Measurements from ENCODE around the gene PPIE.
"Not testable (repeated sequence)": the region's sequence is repeated elsewhere in the genome, so short reads cannot be mapped to it uniquely, and the experiment has no call there.

PPIE gene

DNA sequence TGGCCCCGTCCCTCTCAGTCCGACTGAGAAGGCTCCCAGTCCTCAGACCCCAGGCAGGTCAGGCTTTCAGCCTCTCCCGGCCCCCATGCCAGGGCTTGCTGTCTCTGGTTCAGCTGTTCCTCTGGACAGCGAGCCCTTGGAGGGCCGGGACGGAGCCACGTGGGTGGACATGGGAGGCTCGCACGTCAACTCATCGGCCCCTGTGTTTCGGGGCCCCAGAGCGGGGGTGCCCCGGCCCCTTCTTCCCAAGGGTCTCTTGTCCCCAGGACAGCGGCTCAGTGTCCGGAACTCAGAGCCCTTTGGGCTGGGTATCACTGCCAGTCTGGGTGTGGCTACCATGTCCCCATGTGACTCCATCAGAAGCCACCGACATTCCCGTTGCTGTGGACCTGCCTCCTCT, 39.2 kb downstream of the PPIE start:
- DNase-seq (ENCODE audit: low spot score) = not testable (repeated sequence)

DNA sequence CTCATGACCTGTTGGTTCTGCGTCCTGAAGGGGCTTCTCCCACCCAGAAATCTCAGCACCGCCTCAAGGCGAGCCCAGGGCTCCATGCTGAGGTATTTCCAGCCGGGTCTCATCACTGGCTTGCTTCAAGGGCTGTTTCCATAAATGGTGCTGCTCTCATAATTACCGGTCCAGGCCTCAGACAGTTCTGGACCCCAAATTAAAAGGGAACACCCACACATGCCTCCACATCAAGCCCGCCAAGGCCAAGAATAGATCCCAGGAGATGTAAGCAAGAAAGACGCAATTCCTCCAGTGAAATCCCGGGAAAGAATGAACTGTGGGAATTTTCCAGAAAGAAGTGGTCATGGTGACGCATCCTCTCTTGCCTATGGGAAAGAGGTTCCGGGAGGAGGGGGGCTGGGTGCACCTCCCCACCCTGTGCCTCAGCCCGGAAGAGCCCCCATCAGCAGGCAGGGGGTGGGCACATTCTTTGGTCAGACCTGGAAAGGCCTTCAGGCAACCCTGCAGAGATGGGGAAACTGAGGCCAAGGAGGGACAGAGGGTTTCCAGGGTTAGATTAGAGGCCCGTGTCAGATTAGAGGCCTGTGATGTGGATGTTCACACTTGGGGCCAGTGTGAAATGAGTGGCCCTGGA, 39.9 kb downstream of the PPIE start:
- DNase-seq (ENCODE audit: low spot score) = not testable (repeated sequence)

DNA sequence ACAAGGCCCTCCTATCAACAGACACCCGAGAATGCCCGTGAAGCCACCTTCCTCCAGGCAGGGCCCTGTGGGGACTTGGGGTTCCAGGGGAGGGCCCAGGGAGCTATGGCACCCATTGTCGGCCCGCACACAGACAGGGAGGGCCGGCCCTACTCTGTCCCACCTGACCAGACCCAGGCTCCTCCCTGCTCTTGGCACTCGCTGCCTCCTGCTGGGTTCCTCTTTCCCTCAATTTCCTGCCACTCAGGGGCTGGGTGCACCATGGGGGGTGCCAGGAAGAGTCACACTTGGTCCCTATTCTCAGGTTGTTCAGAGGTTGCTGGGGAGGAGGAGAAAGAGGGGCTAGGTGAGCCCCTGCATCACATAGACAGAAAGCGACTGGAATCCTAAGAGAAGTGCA, 40.5 kb downstream of the PPIE start:
- DNase-seq (ENCODE audit: low spot score) = no peak

DNA sequence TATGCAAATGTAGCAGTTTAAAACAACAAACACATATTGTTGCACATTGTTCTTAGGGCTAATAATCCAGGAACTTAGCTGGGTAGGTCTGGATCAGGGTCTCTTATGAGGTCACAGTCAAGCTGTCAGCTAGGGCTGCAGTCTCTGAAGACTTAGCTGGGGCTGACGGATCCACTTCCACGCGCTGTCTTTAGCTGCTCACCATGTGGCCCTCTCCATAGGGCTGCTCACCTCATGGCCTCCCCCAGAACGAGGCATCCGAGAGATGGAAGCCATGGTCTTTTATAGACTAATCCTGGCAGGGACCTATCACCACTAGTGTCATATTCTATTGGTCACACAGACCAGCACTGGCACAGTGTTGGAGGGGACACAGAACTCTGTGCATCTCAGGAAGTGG, 41.1 kb downstream of the PPIE start:
- no peak for DNase-seq (ENCODE audit: low spot score)

DNA sequence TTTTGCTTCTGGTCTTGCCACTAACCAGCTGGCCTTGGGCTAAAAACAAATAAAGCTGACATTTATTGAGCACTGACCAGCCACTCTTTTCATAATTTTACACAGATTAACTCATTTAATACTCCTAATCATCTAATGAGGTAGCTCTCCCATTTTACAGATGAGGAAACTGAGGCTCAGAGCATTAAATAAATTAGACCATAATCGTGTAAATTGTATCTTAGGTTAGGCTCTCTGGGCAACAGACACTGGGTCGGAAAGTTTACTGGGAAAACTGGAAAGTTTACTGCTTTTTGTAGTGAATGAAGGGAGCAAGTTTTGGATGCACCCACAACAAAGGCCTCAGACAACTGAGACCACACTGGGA, 42.6 kb downstream of the PPIE start:
- no peak for DNase-seq (ENCODE audit: low spot score)

DNA sequence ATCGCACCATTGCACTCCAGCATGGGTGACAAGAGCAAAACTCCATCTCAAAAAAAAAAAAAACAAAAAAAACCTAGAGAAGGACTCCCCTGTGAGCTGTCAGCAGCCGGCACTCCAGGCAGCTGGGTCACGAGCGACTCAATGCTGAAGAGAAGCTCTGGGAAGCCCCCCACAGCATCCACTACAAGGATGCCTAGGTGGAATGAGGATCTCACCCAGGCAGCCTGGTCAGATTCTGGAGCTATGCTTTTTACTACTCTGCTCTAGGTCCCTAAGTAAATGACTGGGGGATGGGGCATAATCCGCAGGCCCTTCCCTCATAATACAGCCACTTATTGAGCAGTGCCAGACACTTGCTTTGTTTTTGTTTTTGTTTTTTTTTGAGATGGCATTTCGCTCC, 43.4 kb downstream of the PPIE start:
- DNase-seq (ENCODE audit: low spot score) = no peak

DNA sequence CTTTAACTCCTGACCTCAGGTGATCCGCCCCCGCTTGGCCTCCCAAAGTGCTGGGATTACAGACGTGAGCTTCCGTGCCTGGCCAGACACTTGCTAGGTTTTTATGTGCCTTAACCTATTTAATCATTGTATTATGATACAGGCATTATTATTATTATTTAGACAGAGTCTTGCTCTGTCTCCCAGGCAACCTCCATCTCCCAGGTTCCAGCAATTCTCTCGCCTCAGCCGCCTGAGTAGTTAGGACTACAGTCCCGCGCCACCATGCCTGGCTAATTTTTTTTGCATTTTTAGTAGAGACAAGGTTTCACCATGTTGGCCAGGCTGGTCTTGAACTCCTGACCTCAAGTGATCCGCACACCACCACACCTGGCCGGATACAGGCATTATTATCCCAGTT, 44.0 kb downstream of the PPIE start:
- DNase-seq (ENCODE audit: low spot score) = not testable (repeated sequence)

DNA sequence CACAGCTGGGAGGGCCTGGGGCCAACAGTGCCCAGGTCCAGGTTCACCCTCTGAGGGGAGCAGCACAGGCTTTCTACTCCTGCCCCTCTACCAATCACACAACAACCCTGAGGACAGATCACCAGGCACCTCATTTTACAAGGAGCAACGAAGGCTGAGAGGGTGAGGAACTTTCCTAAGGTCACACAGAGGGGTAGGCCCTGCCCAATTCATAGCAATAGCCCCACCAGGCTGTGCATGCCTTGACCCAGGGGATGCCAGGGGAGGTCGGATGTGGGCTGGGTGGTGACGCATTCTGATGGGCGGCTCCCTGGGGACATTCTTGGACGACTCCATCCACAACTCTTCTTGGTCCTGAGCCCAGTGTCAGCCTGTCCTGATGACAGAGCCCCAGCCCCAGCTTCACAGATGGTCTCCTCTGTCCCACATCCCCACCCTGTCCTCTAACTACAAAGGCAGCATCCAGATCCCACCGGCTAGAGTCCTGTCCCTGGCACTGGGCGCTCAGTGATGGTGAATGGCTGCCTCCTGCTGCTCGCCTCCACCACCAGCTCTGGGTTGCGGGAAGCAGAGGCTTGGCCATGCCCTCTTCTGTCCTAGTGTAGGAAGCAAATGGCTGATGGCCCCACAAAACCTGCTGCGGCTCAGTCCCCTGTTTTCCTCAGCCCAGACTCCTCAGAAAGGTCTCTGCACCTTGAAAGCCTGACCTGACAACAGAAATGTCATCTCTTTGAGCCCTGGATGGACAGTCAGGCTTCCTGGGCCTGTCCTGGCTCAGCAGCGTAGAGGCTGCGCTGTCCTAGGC, 47.8 kb downstream of the PPIE start:
- not testable (repeated sequence) for DNase-seq (ENCODE audit: low spot score)

DNA sequence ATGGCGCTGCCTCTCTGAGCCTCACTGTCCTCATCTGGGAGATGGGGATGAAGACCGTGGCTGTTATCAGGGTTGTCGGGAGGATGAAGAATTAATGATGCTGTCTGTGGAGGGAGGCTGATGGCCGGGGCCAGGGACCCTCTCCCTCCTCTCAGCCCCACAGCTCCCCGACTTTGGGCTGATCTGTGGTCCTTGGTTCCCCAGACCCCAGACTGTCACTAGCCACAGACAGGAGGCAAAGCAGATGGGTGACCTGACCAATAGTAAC, 48.4 kb downstream of the PPIE start:
- not testable (repeated sequence) for DNase-seq (ENCODE audit: low spot score)

DNA sequence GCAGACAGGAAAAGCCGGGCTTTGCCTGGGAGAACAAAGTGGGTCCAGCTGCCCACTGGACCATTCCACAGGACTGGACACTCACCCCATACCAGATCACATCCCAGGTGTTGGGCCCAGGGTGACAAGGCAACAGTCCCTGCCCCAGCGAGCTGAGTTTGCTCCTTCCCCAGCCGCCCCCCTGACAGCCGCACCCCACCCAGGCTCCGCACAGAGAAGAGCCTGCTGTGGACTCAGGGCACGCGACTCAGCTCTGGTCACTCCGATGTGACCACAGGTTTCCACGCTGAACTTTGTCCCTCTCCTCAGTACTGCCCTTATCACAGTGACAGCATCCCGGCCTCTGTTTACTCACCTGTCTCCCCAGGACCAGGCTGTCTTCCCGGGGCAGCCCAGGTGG, 48.8 kb downstream of the PPIE start:
- DNase-seq (ENCODE audit: low spot score) = no peak

DNA sequence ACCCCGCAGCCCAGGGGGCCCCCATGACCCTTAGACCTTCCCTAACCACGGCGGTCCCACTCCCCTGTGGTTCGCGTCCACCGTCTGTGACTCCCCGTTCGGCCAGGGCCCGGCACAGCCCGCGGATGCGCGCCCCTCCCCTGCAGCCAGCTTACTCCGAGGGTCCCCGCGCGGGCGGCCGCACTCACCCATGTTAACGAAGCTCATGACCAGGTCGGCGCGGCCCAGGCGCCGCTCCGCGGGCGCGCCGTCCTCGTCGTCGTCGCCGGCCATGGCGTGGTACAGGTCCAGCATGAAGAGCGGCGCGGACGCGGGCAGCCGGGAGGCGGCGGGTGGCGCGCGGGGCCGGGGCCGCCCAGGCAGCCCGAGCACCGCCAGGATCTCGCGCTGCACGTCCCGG, 49.3 kb downstream of the PPIE start:
- not testable (repeated sequence) for DNase-seq (ENCODE audit: low spot score)

DNA sequence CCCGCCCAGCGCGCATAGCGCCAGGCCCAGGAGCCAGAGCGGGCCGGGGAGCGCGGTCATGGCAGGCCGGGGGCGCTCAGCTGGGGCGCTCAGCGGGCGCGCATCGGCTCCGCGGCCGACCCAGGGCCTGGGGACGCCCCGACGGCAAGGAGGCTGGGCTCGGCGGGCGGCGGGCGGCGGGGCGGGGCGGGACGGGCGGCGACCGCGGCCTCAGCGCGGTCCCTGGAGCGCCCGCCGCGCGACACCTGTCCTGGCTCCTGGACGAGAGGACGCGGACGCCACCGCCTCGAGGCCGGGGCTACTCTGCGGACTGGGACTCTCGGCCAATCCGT, 49.7 kb downstream of the PPIE start:
- no peak for DNase-seq (ENCODE audit: low spot score)

DNA sequence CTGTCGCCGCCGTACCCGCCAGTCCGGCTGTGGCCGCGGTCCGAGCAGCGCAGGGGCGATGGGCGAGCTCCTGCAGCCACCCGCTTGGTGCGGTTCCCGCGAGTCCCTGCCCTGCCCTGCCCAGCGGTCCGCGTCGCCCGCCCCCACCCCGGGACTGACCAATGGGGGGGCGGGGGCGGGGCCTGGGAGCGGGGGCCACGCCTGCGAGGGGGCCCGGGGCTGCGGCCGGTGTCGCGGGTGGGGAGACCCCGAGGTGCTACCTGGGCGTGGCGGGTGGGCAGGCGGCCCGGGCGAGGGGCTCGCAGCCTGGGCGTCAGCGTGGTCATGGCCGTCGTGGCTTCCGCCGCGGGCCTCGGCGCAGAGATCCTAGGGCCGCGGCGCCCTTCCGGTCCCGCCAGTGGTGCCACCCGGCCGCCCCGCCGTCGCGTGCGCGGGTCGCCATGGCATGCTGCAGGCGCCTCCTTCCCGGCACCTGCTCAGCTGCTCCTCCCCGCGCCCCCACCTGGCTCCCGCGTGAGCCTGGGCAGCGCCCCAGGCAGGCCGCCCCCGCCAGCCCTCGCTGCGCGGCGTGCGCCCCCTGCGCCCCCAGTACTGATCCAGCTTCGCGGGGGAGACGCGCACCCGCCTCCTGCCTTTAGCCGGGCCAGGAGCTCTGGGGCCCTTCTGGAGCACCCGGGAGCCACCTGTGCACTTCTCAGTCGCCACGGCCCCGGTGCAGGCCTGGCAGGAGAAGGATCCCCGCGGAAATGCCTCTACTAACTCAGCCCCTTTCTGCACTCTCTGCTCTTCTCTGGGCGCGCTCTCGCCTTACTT, 50.3 kb downstream of the PPIE start, which contains the start of gene BMP8B:
BMP8B (minus strand) TSS at position 108 of the 813 bp plus-strand sequence. CDS start 380 bp downstream, outside the sequence.
- DNase-seq (ENCODE audit: low spot score) = peak; percentile 66

DNA sequence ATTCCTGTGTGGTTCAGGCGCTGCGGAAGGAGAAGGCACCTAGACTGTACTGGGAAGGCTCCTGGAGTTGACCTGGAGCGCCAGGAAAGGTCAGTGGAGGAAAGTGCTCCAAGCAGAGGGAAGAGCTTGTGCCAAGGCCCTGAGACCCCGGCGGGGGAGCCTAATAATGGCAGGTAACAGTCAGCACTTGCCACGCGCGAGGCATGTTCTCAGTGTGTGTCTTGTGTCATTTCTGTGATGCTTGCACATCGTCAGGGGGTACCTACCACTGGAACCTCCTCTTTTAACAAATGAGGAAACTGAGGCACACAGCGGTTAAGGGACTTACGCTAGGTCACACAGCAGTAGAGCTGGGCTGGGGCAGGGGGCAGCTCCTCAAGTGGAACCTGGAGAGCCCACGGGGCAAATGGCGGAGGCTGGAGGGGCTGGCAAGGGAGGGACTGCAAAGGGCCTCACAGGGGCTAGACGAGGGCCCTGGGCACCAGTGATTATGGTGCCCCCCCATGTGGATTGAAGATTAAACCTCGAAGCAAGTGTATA, 51.0 kb downstream of the PPIE start:
- DNase-seq (ENCODE audit: low spot score) = no peak

DNA sequence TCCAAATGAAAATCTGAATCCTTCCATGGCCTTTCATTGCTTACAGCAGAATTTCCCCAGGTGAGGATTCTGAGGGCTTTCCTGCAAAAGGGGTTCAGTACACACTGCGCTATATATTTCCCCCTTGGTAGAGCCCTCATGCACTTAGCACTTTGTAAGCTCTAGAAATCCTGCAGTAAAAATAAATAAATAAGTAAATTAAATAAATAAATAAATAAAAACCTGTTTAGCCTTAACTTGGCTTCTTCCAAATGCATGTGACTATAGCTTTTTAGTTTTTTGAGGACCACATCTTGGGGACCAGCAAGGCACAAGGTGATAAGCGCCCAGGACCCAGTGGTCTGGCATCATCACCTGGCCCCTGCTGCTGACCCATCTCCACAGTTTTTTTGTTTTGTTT, 53.2 kb downstream of the PPIE start:
- DNase-seq (ENCODE audit: low spot score) = no peak

DNA sequence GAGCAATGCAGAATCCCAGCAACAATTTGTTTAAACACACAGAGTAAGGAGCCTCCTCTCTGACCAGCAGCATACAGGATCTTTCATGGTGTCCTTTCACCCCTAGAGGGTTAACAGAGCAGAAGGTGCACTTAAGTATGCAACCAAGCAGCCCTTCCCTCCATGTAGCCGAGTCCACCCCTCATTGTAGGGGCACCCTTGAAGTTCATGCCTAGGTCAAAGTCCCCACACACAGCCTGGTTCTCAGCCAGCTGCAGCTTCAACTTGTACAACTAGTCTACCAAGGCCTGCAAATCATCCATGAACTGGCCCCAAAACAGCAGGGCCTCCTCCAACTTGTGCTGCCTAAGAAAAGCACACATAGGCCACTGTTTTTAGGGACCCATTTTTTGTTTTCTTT, 57.0 kb downstream of the PPIE start:
- DNase-seq (ENCODE audit: low spot score) = no peak

DNA sequence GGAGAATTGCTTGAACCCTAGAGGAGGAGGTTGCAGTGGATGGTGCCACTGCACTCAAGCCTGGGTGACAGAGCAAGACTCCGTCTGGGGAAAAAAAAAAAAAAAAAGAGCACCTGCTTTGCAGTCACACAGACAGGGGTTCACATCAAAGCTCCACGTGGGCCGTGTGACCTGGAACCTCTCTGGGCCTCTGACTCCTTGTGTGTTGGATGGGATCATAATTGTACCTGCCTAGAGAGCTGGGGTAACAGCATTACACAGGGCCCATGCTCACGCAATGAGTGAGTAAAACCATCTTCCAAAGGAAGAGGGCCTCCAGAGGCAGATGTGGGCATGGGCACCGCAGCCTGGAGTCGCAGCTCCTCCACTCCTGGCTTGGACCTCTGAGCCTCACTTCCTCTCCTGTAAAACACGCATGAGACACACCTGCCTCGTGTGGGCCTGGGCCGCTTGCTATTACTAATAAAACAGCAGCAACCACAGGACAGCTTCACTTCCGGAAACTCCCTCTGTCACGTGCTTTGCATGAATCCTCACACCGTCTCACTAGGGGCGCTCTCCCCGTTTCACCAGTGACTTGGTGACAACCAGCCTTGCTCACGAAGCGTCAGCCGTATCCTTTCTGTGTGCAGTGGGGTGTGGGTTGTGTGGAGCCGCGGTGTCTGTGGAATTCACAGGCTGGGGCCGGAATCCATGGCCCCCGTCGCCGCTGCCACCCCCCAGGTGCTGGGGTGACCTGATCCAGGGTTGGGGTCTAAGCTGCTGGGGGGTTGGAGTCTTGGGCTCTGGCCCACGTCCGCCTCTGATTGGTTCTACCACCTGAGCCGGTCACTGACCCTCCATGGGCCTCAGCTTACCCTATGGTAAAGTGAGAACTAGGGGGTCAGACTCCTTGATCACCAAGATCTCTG, 60.4 kb downstream of the PPIE start:
- peak; percentile 54 for DNase-seq (ENCODE audit: low spot score)

DNA sequence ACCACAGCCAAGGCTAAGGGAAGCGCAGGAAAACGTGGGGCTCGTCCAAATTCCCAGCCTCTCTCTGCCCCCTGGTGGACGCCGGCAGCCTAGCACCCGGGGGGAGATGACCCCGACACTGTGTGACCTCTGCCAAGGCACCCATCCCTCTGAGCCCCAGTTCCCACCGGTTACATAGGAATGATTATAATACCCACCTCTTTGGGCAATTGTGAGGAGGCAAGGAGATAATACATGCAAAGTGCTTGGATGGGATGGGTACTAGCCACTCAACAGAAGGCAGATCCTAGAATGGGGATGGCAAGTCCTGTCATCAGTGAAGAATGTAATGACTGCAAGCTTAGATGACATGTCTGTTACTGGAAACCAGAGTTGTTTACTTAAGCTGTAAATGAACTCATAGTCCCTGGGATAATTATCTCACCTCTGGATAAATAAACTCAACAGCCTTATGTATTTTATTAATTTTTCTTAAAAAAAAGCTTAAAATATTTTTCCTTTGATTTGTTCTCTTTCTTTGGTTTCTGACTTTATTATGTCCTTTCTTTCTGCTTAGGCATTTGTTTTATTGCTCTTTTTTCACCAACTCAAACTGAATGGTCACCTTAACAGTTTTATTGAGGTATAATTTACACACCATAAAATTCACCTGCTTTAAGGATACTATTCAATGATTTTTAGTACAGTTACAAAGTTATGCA, 61.2 kb downstream of the PPIE start:
- DNase-seq (ENCODE audit: low spot score) = peak; percentile 86

DNA sequence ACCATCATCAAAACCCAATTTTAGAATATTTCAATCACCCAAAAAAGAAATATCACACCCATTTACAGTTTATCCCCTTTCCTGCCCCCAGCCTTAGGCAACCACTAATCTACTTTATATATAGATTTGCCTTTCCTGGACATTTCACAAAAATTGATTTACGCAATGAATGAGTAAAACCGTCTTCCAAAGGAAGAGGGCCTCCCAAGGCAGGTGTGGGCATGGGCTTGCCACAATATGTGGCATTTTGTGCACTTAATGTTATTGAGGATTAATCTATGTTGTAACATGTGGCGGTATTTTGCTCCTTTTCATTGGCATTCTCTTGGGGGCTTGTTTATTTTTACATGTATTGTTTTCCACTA, 61.8 kb downstream of the PPIE start:
- DNase-seq (ENCODE audit: low spot score) = no peak

DNA sequence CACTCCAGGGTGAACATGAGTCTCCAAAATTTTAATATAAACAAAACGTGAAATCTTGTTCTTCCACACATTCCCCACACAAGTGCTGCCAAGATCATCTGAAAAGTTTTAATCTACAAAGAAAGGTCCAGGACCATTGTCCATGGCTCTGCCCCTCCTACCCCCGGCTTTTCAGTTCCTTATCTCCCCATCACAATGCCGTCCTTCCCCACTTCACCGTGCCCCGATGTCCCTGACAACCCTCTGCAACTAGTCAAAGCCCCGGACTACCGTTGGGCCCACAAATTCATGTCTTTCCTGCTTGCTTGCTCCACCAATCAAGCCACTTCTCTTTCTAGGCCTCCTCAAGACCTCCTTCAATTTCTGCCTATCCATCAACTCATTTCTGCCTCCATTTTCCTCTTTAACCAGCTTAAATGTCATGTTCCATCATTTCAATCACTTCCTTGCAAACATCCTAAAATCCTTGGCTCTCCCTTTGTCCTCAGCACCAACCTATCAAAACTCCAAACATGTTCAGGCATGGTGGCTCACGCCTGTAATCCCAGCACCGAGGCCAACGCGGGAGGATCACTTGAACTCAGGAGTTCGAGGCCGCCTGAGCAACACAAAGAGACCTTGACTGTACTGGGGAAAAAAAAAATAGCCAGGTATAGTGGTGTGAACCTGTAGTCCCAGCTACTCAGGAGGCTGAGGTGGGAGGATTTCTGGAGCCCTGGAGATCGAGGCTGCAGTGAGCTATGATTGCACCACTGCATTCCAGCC, 64.0 kb downstream of the PPIE start:
- no peak for DNase-seq (ENCODE audit: low spot score)

DNA sequence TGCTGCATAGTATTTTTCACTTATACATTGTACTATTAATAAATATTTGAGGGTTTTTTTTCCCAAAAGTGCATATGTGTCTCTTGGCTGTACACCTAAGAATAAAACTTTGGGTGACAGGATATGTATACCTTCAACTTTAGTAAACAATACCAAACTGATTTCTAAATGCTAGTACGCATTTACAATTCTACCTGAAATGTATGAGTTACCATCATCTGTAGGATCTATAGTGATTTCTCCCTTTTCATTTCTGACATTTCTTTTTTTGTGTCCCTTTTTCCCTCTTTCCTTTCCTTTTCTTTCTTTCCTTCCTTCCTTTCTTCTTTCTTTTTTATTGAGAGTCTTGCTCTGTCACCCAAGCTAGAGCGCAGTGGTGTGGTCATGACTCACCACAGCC, 66.7 kb downstream of the PPIE start:
- DNase-seq (ENCODE audit: low spot score) = no peak
